HG02763 (cell line): ENCODE measurements around the gene SNPH.

Source experiments
- ATAC-seq: cut with Tn5 transposase; IDR thresholded peaks from one replicate; pipeline ENCODE4 v1.9.1; 2021; ENCODE audit warnings: mild to moderate bottlenecking, moderate library complexity; ENCODE audit not compliant: unreplicated experiment

The SNPH gene

DNA sequence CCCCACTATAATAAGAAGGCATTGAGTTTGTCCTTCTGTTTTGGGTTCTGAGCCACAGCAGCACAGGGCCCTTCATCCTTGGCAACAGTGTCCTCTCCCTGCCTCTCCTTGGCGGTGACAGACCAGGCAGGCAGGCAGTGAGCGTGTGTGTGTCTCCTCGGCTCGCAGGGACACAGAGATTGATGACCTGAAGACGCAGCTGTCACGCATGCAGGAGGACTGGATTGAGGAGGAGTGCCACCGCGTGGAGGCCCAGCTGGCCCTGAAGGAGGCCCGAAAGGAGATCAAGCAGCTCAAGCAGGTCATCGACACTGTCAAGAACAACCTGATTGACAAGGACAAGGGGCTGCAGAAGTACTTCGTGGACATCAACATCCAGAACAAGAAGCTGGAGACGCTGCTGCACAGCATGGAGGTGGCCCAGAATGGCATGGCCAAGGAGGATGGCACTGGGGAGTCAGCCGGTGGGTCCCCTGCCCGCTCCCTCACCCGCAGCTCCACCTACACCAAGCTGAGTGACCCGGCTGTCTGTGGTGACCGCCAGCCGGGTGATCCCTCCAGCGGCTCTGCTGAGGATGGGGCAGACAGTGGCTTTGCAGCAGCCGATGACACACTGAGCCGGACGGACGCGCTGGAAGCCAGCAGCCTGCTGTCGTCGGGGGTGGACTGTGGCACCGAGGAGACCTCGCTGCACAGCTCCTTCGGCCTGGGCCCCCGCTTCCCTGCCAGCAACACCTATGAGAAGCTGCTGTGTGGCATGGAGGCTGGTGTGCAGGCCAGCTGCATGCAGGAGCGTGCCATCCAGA is 38.8 kb downstream of the SNPH start:
- no peak for ATAC-seq

DNA sequence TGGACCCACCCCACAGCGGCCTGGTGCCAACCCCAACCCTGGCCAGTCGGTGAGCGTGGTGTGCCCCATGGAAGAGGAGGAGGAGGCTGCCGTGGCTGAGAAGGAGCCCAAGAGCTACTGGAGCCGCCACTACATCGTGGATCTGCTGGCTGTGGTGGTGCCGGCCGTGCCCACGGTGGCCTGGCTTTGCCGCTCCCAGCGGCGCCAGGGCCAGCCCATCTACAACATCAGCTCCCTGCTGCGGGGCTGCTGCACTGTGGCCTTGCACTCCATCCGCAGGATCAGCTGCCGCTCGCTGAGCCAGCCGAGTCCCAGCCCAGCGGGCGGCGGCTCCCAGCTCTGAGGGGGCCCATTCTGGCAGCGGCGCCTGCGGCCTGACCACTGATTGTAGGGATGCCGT is 39.6 kb downstream of the SNPH start:
- no peak for ATAC-seq

DNA sequence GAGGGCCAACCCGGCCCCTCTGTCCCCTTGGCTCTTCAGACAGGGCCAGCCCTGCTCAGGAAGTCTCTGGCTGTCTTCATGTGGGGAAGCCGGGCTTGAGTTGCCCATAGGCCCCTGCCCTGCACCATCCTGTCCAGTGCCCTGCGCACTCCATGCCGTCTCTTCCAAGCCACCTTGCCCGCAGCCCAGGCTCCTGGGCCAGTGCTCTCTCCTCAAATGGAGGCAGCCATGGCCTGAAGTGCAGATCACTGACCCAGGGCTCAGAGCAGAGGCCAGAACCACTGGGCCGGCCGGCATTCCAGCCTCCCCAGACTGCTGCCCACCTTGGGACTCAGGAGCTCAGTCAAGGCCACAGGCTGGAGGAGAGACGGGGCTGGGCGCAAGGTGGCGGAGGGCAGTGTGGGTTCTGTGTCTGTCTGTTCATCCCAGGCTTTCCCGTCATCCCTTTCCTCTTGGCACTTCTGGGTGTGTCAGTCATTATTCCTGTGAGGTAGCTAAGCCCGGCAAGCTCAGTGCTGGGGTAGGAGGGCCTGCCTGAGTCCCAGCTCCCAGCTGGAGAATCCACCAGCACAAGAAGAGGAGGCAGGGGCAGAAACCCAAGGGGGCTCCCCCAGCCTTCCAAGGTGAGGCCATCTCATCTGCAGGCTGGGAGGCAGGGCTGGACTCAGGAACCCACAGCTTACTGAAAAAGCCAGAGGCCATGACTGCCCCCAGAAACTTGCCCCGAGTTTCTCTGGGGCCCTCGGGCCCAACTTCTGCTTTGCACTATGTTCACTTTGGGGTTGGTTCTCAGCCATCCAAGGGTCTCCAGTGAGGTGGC is 40.4 kb downstream of the SNPH start:
- ATAC-seq: no peak

DNA sequence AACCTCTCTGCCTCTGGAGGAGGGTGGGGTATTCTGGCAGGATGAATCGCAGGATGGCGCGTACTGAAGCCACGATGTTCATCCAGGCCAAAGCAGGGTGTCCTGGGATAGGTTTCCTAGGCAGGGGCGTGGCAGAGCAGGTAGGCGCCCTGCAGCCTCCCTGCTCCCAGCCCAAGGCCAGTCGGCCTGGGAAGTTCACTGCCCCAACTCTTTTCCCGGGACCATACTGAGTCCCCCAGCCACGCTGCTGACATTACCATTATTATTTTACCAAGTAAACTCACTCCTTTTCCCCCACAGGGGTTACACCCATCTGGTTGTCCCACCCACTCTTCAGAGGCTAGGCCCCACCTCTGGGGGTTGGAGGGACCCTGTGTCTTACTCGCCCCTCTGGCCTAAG is 41.1 kb downstream of the SNPH start:
- ATAC-seq: no peak

DNA sequence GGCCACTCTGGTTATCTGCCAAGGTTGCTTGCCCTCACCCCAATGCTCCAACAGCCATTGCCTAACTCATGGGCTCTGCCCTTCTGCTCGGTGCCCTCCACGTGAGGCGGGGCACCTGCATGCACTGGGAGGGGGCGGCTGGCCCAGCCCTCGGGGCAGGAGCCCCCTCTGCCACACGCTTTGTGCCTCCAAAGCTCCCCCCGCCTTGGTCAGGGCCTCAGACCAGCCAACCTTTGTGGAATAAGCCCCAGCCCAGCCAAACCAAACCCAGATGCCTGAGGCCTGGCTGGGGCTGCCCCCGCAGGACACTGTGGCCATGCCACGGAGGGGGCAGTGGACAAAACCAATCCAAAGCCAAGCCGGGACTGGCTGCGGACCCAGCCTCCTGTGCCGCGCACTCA is 41.5 kb downstream of the SNPH start:
- ATAC-seq: no peak

DNA sequence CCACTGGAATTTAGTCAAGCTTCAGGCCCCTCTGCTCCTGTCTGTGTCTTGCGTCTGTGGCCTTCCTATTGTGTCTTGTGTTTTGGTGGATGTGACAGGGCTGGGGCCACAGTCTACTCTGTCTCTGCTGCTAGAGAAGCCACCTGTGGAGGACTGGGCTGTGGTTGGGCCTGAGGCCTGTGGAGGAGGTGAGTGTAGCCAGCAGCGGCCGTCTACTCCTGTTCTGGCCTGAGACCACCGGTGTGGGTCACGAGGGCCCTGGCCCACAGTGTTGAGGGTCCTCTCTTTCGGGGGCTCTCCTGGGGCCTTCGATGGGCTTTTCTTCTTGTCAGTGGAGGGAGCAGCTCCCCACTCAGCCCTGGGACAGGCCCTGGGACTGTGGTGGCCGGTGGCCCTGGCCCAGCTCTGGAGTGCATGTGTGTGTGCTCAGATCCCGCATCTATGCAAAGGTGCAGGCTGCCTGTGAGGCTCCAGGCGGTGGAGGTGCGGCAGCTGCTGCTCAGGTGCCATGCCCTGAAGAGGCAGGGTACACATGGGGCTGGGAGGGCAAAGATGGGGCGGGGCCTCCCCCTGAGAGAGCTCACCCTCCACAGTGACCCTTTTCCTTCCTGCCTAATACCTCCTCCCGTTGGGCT is 42.1 kb downstream of the SNPH start:
- no peak for ATAC-seq

DNA sequence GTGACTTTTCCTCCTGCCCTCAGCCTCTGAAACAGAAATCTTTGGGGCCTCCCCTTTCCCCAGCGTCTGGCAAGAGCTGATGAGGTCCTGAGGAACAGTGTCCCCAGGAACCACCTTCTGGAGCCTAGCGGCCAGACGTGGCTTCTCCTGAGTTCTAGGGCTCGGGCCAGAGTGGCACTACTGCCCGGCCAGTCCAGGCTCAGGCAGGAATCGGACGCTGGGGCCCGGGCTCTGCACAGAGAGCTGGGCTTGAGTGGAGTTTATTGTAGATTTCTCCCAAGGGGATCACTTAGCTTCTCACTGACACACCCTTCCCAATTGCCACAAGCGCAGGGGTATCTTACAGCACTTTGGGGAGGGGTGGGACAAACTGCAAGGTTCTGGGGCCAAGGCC is 42.6 kb downstream of the SNPH start:
- ATAC-seq: no peak

DNA sequence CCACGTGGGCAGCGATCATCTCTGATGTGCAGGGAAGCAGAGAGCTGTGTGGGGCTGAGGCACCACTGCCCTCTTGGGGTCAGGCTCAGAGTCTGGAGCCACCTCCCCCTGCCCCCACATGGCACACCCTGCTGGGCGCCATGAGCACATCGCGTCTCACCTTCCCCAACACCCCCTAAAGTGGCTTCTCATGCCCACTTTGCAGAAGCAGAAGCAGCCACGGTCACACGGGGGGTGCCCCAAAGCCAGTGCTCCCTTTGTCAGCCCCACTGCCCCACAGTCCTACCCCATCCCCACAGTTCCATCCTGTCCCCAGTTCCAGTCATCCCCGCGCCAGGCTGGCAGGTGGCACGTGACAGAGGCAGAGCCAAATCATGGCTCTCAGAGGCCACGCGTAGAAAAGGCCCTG is 43.3 kb downstream of the SNPH start:
- no peak for ATAC-seq

DNA sequence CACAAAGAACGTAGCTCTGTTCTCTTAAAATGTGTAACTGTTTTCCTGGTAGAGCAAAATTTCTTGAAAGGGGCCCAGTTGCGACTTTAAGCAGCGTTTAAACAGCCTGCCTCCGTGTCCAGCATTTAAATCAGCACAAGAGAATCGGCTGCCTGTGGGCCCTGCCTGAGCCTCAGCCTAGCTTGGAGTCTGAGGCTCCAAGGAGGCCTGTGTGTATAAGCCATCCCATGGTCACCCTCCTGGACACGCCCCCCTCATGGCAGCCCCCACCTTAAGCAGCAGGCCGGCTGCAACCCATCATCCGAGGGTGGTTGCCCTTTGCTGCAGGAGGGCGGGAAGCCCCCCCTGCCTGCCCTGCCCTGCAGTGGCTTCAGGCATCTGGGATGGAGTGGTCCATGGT is 44.0 kb downstream of the SNPH start:
- ATAC-seq: no peak

DNA sequence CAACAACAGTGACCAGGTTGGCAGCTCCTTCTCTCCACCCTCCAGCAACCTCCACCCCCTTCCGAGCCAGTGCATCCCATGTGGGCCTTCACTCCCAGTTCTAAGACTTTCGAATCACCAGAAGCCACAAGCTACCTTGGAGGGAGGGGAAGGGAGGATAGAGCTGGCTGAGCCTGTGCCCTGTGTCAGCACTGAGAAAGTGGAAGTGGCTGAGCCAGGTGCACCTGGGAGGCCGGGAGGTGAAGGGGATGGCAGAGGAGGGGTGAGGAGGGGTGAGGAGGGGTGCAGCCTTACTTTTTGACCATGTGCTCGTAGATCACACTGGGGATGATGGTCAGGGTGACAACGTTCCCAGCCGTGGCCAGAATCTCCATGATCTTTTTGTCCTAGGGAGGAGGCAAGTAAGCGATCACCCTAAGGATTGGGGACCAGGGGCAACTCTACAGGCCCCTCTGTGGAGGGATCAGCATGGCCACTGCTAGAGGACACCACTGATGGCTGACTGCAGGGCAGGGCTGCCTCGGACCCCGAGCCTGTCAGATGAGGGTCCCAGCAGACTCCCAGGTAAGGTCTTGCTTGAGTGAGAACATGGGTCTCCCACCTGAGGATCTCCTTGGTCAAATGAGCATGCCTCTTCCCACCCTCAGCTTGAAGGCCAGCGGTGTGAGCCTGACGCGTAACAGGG is 44.6 kb downstream of the SNPH start:
- ATAC-seq: no peak

DNA sequence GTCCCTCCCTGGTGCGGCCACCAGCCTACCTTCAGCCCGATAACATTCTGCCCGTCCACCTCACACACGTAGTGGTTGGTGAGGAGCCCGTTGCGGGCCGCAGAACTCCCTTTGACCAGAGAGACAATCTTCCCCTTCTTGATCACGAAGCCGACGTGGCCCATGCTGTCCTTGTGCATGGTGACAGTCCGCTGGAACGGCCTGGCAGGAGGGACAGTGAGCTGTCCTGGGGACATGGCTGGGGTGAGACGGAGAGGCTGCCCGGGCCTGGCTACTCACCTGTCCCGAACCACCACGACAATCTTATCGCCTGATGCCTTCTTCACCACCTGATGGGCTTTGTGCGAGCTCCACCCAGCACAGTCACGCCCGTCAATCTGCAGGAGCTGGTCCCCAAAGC is 46.2 kb downstream of the SNPH start:
- no peak for ATAC-seq

DNA sequence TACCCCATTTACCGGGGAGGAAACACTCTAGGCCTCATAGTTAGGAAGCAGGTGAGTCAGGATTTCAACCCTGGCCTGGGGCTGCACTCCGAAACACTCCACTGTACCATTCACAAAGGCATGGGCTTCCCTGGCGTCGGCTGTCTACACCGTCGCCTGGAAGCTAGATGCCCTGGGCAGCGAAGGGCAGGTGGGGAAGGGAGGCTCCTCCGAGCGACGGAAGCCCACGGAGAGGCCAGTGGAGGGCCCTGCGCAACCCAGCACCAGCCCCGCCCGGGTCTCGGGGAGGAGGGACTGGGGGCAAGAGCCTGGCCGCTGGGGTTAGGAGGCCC is 46.8 kb downstream of the SNPH start:
- no peak for ATAC-seq

DNA sequence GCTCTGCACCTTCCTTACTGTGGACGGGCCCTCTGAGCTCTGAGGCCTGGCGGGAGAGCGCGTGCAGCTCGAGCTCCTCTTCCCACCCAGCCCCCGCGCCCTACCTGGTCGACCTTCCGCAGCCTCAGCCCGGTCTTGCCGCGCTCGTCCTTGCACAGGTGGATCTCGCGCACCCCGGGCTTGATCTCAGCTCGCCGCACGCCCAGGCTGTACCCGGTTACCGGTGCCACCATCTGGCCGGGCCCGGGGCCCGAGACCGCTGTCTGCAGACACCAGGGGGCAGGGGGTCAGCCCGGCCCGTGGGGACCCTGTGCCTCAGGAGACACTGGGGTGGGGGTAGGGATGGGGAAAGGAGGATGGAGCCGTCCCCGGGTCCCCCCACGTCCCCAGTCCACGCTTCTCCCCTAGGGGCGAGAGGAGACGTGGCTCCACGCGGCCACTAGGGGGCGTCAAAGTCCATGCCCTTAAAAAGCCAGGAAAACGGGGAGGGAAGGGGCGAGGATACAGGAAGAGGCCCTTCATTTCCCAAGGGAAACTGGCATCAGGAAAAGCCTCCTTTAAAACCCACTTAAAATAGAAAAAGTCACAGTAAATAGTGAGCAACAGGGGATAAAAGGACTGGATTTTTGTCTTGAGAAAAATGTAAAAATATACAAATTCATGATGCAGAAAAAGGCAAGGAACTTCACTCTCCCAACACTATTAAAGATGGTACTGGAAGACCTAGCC is 47.3 kb downstream of the SNPH start:
- no peak for ATAC-seq

DNA sequence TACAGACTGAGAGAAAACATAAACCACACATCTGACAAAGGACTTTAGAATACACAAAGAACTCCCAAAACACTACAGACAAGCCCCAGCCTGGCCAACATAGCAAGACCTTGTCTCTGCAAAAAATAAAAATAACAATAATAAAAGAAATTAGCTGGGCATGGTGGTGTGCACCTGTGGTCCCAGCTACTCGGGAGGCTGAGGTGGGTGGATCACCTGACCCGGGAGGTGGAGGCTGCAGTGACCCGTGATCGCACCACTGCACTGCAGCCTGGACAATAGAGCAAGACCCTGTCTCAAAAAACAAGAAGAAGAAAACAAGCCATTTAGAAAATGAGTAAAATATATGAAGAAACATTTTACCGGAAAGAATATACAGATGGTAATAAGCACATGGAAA is 49.7 kb downstream of the SNPH start:
- no peak for ATAC-seq

DNA sequence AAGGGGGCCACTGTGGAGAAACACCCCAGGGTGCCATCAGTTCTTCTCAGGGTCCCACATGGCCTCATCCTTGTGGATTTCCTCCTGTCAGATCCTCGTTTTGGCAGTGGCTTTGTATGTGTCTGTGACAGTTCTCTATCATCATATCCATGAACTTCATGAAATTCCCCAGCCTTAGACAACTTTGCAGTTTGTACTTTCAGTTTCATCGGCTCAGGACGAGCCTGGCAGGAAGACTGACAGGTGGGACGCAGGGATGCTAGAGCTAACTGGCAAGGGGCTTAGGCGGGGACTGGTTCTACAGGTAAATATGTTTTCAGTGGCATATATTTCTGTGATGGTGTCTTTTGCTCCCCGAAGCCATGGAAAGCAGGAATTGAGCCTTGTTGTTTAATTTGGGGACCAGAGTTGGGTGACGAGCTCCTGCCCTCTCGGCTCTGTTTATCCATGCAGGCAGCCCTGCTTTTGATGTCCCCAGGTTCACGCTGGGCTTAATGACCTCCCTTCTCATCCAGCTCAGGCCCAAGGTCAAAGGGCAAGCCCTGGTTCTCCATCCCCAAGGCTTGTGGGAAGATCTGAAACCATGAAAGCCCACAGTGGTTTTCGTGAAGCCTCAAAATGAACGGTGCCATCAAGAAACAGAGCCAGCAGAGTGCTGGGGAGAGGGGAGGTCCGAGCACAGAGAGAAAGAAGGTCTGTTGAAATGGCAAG is 51.6 kb downstream of the SNPH start:
- ATAC-seq: no peak

DNA sequence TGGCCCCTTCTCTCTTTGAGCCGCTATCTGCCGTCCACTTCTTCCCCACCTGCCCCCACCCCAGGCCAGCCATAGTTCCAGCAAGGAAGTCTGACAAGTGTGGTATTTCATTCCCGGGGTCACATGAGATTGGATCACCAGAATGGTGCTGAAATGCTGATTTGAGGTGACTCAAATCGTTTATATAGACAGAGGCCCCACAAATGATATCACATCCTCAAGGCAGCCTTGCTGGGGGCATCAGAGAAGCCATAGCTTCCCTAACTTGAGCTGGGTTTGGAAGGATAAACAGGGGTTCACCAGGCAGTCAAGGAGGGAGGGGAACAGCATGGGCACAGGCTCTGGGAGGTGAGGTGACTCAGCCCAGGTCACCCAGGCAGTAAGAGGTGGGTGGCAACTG is 53.0 kb downstream of the SNPH start:
- ATAC-seq: no peak

DNA sequence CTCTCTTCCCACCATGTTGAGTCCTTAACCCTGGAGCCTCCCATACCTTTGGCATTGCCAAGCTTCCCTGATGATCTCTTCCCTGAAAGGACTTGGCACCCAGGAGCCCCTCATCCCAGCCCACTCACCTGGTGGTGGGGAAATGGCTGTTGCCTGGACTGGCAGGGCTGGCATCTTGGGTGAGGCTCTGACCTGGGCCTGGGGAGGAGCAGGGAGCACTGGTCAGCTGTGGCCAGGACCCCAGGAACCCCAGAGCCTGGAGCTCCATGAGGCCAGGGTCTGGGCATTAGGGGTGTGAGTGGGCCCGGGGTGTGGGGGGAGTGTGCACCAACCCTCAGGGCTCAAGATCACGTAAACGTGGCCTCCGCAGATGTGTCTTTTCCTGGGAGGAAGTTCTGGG is 53.4 kb downstream of the SNPH start:
- no peak for ATAC-seq

DNA sequence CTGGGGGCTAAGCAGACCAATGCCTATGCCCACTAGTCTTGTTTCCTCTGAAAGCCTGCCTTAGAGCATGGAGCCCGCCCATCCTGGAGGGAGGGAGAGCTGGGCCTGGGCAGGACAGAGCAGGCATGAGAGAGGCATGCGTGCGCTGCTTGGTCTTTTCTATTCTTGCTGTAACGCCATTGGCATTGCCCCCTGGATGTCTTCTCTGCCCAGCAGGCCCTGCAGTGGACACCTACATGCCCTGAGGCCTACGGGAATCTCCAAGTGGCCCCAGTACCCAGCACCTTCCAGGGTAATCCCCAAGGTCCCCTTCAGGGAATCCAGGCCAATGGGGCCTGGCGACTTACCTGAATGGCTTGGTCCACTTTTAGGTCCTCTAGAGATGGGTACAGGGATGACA is 53.9 kb downstream of the SNPH start:
- no peak for ATAC-seq

DNA sequence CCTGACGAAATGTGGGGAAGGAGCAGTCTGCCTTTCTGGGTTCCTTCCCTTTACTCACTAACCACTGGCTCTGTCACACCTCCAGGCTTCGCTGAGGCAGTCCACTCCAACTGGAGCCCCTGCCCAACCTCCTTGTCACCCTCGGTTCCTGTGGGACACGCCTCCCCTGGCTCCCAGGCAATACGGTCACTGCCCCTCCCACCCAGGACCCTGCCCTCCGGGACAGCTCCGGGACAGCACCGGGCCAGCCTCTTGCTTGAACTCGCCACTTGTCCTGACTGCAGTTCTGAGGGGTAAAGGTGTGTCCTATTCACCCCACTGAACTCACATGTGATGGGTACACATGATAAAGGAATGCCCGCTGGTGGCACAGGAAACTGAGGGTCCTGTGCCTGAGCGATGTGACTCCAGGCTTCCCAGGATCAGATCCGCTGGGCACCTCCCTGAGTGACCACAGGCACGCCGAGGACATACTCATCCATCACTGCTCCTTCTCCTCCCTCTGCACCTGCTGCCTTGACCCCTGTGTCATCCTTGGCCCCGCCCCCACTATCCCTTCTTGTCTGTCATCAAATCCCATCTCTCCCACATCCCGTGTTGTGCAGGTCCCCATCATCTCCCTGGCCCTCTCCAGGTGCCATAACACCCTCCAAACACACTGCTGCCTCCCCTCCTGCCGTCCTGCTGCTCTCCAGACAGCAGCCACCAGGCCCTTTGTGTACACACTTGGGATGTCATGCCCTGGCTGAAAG is 55.0 kb downstream of the SNPH start:
- ATAC-seq: no peak

DNA sequence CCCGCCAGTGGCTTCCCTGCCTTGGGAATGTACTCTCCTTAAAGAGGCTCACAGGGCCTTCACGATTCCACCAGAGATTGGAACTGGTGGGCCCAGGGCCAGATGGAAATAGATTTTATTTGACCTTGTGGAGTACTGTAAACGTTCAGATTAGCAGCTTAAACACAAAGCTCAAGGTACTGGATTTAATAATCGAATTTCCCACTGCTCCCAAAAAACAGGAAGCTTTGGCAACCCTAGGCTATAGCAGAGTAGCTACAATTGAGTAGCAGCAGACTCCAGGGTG is 55.5 kb downstream of the SNPH start:
- no peak for ATAC-seq
